HG02981 (cell line): ENCODE measurements around the gene STAT1.

Source experiments
- ATAC-seq: cut with Tn5 transposase; IDR thresholded peaks from one replicate; pipeline ENCODE4 v1.9.1; 2021; ENCODE audit warnings: mild to moderate bottlenecking, moderate library complexity; ENCODE audit not compliant: unreplicated experiment

Gene STAT1

GRCh38 chr2:191032588-191033429 lies 18.8 kb upstream of the STAT1 start:
- no peak for ATAC-seq

GRCh38 chr2:191031256-191031655 lies 17.3 kb upstream of the STAT1 start:
- no peak for ATAC-seq

GRCh38 chr2:191030521-191031154 lies 16.7 kb upstream of the STAT1 start:
- peak; percentile 85 for ATAC-seq

- ATAC-seq, result no peak
Observed at GRCh38 chr2:191029280-191029950, 15.4 kb upstream of the STAT1 start.

GRCh38 chr2:191026377-191026776 lies 12.4 kb upstream of the STAT1 start:
- no peak for ATAC-seq

GRCh38 chr2:191025135-191025534 lies 11.2 kb upstream of the STAT1 start:
- no peak for ATAC-seq

- no peak for ATAC-seq
Observed at GRCh38 chr2:191023235-191023679, 9.3 kb upstream of the STAT1 start.

- ATAC-seq, result peak; percentile 14
Observed at GRCh38 chr2:191020742-191021381, 6.9 kb upstream of the STAT1 start.

GRCh38 chr2:191020221-191020741 lies 6.3 kb upstream of the STAT1 start:
- peak; percentile 61 for ATAC-seq

GRCh38 chr2:191019376-191019775 lies 5.4 kb upstream of the STAT1 start:
- ATAC-seq, result no peak

- peak; percentile 25 for ATAC-seq
Observed at GRCh38 chr2:191018643-191019119, 4.7 kb upstream of the STAT1 start.

- no peak for ATAC-seq
Observed at GRCh38 chr2:191018048-191018447, 4.1 kb upstream of the STAT1 start.

- no peak for ATAC-seq
Observed at GRCh38 chr2:191015831-191016230, 1.9 kb upstream of the STAT1 start.

- ATAC-seq, result no peak
Observed at GRCh38 chr2:191015239-191015638, 1.3 kb upstream of the STAT1 start.

GRCh38 chr2:191014653-191015020 lies 666 bp upstream of the STAT1 start:
- ATAC-seq, result peak; percentile 1

- no peak for ATAC-seq
Observed at GRCh38 chr2:191013682-191013931, 364 bp downstream of the STAT1 start.

GRCh38 chr2:191012845-191013681 lies 908 bp downstream of the STAT1 start:
- no peak for ATAC-seq

- no peak for ATAC-seq
Observed at GRCh38 chr2:191012346-191012745, 1.6 kb downstream of the STAT1 start.

GRCh38 chr2:191010887-191011885 lies 2.8 kb downstream of the STAT1 start:
- ATAC-seq, result no peak
